Endothelial cell of umbilical vein (primary cell): ENCODE measurements around the gene SMAD2. TPM values are rescaled to one million over a fixed set of nuclear protein-coding genes. Genes with fewer than 3 reads are reported as not detected.

Source experiments
- BruUV-seq: library from RNA; stranded (reverse); fragments of 400-500 nt; replicated peaks from 2 replicates; lab custom pipeline; 2021; lab: Mats Ljungman, UMichigan
- CTCF ChIA-PET: fragments of 300-600, 350-600 bp; sonication (Branson Sonifier 250); formaldehyde crosslinking; loops from one replicate; lab custom pipeline; 2021; ENCODE audit warnings: antibody characterized with exemption, inconsistent platforms; lab: Charles Lee
- POLR2A ChIA-PET: fragments of 300-600, 350-600 bp; sonication (Branson Sonifier 250); formaldehyde crosslinking; loops from one replicate; lab custom pipeline; 2021; ENCODE audit warnings: antibody characterized with exemption, inconsistent platforms; lab: Charles Lee
- DNase-seq: peaks from one replicate; pipeline ENCODE4 v3.0.0-alpha.2; 2011; ENCODE audit warnings: low read depth, low spot score
- FAIRE-seq: peaks from 2 replicates; lab custom pipeline; 2011; peaks lifted over from hg19 to GRCh38; lab: Jason Lieb, UNC
- H2AFZ ChIP-seq: 2 replicates; pipeline ENCODE4 v1.6.0; 2012; ENCODE audit warnings: low read depth, low read length, control low read depth, inconsistent platforms
- H3K27ac ChIP-seq: 2 replicates; pipeline ENCODE4 v1.5.1; 2011; ENCODE audit warnings: low read depth, mild to moderate bottlenecking, control low read depth, low read length, moderate library complexity; ENCODE audit not compliant: insufficient read depth
- H3K27me3 ChIP-seq, 2 experiments: 2 replicates each; pipeline versions ENCODE4 v1.6.0 to v1.6.1; 2011; ENCODE audit warnings: low read length in 2 of 2, mixed read lengths in 1 of 2; ENCODE audit not compliant: control insufficient read depth in 2 of 2, insufficient read depth in 2 of 2
- H3K36me3 ChIP-seq, 2 experiments: 2 replicates in 1 of 2; 3 replicates in 1 of 2; pipeline ENCODE4 v1.5.1; 2011; ENCODE audit warnings: low read length in 2 of 2, mild to moderate bottlenecking in 1 of 2, moderate library complexity in 1 of 2; ENCODE audit not compliant: control insufficient read depth in 2 of 2, insufficient read depth in 2 of 2; ENCODE audit errors: extremely low read depth in 1 of 2
- H3K4me1 ChIP-seq: 3 replicates; pipeline ENCODE4 v1.5.1; 2011; ENCODE audit warnings: mild to moderate bottlenecking, low read length; ENCODE audit not compliant: control insufficient read depth, insufficient read depth; ENCODE audit errors: extremely low read depth
- H3K4me2 ChIP-seq: 2 replicates; pipeline ENCODE4 v1.6.1; 2011; ENCODE audit warnings: low read length, control low read depth, mixed read lengths; ENCODE audit not compliant: insufficient read depth
- H3K4me3 ChIP-seq, 3 experiments: fragments of 200-600 bp in 1 of 3; sonication (generic), shearing (Covaris generic) in 1 of 3; replicated peaks in 1 of 3; 2 replicates each; pipeline ENCODE4 v1.5.1; 2011 to 2016; ENCODE audit warnings: control low read depth in 3 of 3, low read length in 3 of 3, mild to moderate bottlenecking in 2 of 3, inconsistent platforms in 1 of 3, low read depth in 1 of 3, moderate library complexity in 1 of 3; ENCODE audit not compliant: insufficient read depth in 1 of 3
- H3K79me2 ChIP-seq: 2 replicates; pipeline ENCODE4 v1.6.0; 2012; ENCODE audit warnings: low read length, inconsistent platforms; ENCODE audit not compliant: control insufficient read depth, insufficient read depth
- H3K9ac ChIP-seq: replicated peaks from 2 replicates; pipeline ENCODE3; 2011; ENCODE audit warnings: low read length, control low read depth; ENCODE audit not compliant: insufficient read depth; ENCODE audit errors: extremely low read depth
- H3K9me1 ChIP-seq: replicated peaks from 3 replicates; pipeline ENCODE4 v1.6.0; 2011; ENCODE audit warnings: mild to moderate bottlenecking, low read length; ENCODE audit not compliant: control insufficient read depth, insufficient read depth; ENCODE audit errors: extremely low read depth
- H3K9me3 ChIP-seq: replicated peaks from 2 replicates; pipeline ENCODE4 v1.5.1; 2012; ENCODE audit warnings: low read length, inconsistent platforms; ENCODE audit not compliant: control insufficient read depth, insufficient read depth
- H4K20me1 ChIP-seq: replicated peaks from 2 replicates; pipeline ENCODE3; 2011; ENCODE audit warnings: mild to moderate bottlenecking, low read length; ENCODE audit not compliant: control insufficient read depth, insufficient read depth; ENCODE audit errors: extremely low read depth
- CTCF ChIP-seq, 2 donors: IDR thresholded peaks; 1 replicate in 1 of 2; 2 replicates in 1 of 2; pipeline ENCODE4 v1.5.1; 2011; ENCODE audit warnings: low read length in 2 of 2, mild to moderate bottlenecking in 2 of 2, moderate library complexity in 2 of 2, control low read depth in 1 of 2, inconsistent platforms in 1 of 2, low read depth in 1 of 2; ENCODE audit not compliant: insufficient read depth in 1 of 2; ENCODE audit errors: extremely low read depth in 1 of 2
- FOS ChIP-seq: IDR thresholded peaks from 2 replicates; pipeline ENCODE4 v1.6.1; 2011; ENCODE audit warnings: mild to moderate bottlenecking, low read length, moderate library complexity, borderline replicate concordance; ENCODE audit not compliant: insufficient read depth
- MAX ChIP-seq: IDR thresholded peaks from 2 replicates; pipeline ENCODE4 v1.6.1; 2011; ENCODE audit not compliant: insufficient read depth, insufficient read length
- dilution Hi-C: fragments of 300-500 bp; cut with MboI; formaldehyde crosslinking; loops from one replicate; pipeline ENCODE4 v1.15.0; 2019; ENCODE audit warnings: low sequenced_read_pairs; ENCODE audit not compliant: extremely low pct_ligation_motif_present
- intact Hi-C: fragments of 100-400 bp; cut with micrococcal nuclease; formaldehyde crosslinking; loops from one replicate; pipeline ENCODE4 v1.10.0; 2022
- polyA plus RNA-seq, 4 experiments: library from polyadenylated mRNA; depleted of rRNA in 3 of 4; stranded (reverse) in 3 of 4; unstranded in 1 of 4; fragments of >200 nt; gene quantifications; 2 replicates each; pipeline versions ENCODE4 v1.2.1 to v1.2.3, GENCODE V29; 2011 to 2012; ENCODE audit warnings: missing spikeins in 1 of 4
- total RNA-seq: library from RNA; stranded (reverse); gene quantifications from 2 replicates; pipeline ENCODE4 v1.2.3, GENCODE V29; 2021

SMAD2 gene
- total and polyA plus RNA-seq, 2 donors (not counting 3 experiments of a cell fraction or from before 2014, with no cell fraction given), result 40.3 to 123 TPM

GRCh38 chr18:47773931-47774330 is 156.5 kb downstream of the SMAD2 start:
- POLR2A ChIA-PET, result no interaction called here
- no TSS peak for BruUV-seq

GRCh38 chr18:47772374-47773248 is 157.8 kb downstream of the SMAD2 start:
- Histone ChIP-seq H2AFZ (peak overlapping the region; percentile 8), H4K20me1 (no peaks in the 10 kb centered on the region), H3K4me2 (no peak overlapping the region), H3K9ac (no peak overlapping the region), H3K4me3 (no peak overlapping the region), H3K27ac (no peak overlapping the region), H3K4me1 (no peaks in the 10 kb centered on the region), H3K36me3 (no peaks in the 10 kb centered on the region), H3K9me1 (no peaks in the 10 kb centered on the region), H3K9me3 (no peaks in the 10 kb centered on the region), H3K27me3 (peaks cover 4% of the 10 kb centered on the region in 2 experiments), H3K79me2 (no peaks in the 10 kb centered on the region)
- dilution Hi-C loops, result no loop called here
- TF ChIP-seq FOS (no peak), CTCF (IDR thresholded peaks at IDR 0.05; ENCODE audit: extremely low read depth in 1 of 2, insufficient read depth in 1 of 2, low read depth in 1 of 2, low read length in 2 of 2) (peak; percentile 73 to 95)
- CTCF ChIA-PET, result interaction anchor here (0.6 to 3.9 kb wide), 45 partner anchors 9 to 696 kb away, joined by 3 to 25 read pairs (median 4); partner anchors contain the start of gene SMAD2
- POLR2A ChIA-PET, result no interaction called here
- intact Hi-C loops, result loop anchor here (1.0 to 2.0 kb wide), 4 partner anchors 158 to 674 kb away; partner anchors contain the start of gene SMAD2
- BruUV-seq, result no TSS peak
- FAIRE-seq (peak; percentile 88), DNase-seq (peak; percentile 76)

More at GRCh38 chr18:47773931-47774330, 156.5 kb downstream of the SMAD2 start:
- Histone ChIP-seq H2AFZ (no peak overlapping the region), H3K4me3 (no peak overlapping the region), H3K9ac (no peak overlapping the region), H3K79me2 (no peaks in the 10 kb centered on the region), H3K27me3 (peaks cover 4 to 5% of the 10 kb centered on the region in 2 experiments), H3K4me2 (no peak overlapping the region), H3K27ac (no peak overlapping the region), H3K9me3 (no peaks in the 10 kb centered on the region), H3K4me1 (no peaks in the 10 kb centered on the region), H3K36me3 (no peaks in the 10 kb centered on the region), H3K9me1 (no peaks in the 10 kb centered on the region), H4K20me1 (no peaks in the 10 kb centered on the region)
- TF ChIP-seq FOS (no peak), MAX (no peak)
- dilution Hi-C loops, result no loop called here
- FAIRE-seq (no peak), DNase-seq (no peak)
- CTCF ChIA-PET, result interaction anchor here (0.8 to 2.0 kb wide), 2 partner anchors 96 to 224 kb away, joined by 3 to 4 read pairs; no protein-coding TSS in a partner anchor
- intact Hi-C loops, result loop anchor here (2.0 kb wide), 1 partner anchor 157 kb away; the partner anchor contains the start of gene SMAD2
